ENCODE results near the gene DHRS3.

Gene DHRS3

DNA sequence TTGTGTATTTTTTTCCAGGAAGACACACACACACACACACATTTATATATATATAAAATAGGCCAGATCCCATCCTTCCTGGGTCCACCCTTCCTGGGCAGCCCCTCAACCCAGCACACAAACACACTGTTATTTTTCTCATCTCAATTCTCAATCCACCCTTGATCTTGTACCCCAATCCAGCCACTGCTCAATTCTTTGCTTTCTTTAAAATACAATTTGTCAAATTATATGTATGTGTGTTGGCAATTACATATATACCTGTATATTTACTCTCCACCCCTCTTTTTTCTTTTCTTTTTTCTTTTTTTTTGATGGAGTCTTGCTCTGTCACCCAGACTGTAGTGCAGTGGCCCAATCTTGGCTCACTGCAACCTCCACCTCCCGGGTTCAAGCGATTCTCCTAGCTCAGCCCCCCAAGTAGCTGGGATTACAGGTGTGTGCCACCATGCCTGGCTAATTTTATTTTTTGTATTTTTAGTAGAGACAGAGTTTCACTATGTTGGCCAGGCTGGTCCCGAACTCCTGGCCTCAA lies 88.3 kb downstream of the DHRS3 start:
- Histone ChIP-seq H3K9ac (ENCODE audit: low read length) (no peak overlapping the region), H3F3A (ENCODE audit: insufficient read depth) (no peaks in the 10 kb centered on the region), H3K27me3 (ENCODE audit: low read length) (no peaks in the 10 kb centered on the region), H3K9me3 (ENCODE audit: insufficient read depth, low read length) (no peaks in the 10 kb centered on the region), H3K4me3 (ENCODE audit: insufficient read depth, low read length, poor library complexity, severe bottlenecking) (no peak overlapping the region), H3K4me2 (ENCODE audit: low read depth, low read length, poor library complexity, severe bottlenecking) (no peak overlapping the region), H2AFZ (ENCODE audit: low read depth, low read length, severe bottlenecking) (no peak overlapping the region), H3K27ac (ENCODE audit: low read depth, low read length) (no peak overlapping the region), H3K36me3 (ENCODE audit: low read length) (no peaks in the 10 kb centered on the region), H4K20me1 (ENCODE audit: low read depth, low read length) (no peaks in the 10 kb centered on the region), H3K79me2 (ENCODE audit: insufficient read depth, low read length) (no peaks in the 10 kb centered on the region), H3K9me2 (replicated peaks; ENCODE audit: insufficient read depth, low read length) (no peaks in the 10 kb centered on the region)
- TF ChIP-seq, protein P1, sequence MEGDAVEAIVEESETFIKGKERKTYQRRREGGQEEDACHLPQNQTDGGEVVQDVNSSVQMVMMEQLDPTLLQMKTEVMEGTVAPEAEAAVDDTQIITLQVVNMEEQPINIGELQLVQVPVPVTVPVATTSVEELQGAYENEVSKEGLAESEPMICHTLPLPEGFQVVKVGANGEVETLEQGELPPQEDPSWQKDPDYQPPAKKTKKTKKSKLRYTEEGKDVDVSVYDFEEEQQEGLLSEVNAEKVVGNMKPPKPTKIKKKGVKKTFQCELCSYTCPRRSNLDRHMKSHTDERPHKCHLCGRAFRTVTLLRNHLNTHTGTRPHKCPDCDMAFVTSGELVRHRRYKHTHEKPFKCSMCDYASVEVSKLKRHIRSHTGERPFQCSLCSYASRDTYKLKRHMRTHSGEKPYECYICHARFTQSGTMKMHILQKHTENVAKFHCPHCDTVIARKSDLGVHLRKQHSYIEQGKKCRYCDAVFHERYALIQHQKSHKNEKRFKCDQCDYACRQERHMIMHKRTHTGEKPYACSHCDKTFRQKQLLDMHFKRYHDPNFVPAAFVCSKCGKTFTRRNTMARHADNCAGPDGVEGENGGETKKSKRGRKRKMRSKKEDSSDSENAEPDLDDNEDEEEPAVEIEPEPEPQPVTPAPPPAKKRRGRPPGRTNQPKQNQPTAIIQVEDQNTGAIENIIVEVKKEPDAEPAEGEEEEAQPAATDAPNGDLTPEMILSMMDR (IDR thresholded peaks at IDR 0.05; ENCODE audit: insufficient read depth, low read length, poor library complexity, severe bottlenecking) = no peak
- no peak for TF ChIP-seq EZH2phosphoT487 (conservative IDR thresholded peaks at IDR 0.05; ENCODE audit: low read length)

DNA sequence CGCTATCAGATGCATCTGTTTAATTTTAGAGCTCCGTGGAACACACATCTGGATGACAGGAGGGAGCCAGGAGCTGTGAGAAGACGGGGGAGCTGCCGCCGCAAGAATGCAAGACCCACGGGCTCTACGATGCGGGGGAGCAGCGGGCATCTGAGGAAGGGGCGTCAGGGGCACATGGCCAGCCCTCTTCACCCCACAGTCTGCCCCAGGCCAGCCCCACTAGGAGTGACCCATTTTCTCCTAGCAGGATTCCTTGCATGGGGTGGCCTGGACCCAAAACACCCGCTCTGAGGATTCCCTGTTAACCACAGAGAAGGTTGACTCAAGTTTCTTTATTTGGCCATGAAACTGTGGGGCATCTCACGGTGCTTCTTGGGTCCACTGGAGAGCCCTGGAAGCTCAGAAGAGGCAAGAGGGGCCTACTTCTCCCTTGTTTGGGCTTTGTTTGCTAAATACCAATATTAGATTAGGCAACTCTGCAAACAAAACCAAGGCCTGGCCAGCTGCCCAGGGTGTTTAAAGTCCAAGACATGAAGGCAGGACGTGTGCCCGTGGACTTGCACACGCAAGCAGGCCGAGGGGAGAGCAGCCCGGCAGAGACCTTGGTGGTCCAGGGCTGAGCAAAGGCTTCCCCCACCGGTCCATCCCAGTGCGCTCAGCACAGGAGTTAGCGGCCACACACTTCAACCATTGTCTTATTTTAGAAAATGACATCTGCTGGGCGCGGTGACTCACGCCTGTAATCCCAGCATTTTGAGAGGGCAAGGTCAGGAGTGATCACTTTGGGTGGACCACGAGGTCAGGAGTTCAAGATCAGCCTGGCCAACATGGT lies 89.8 kb downstream of the DHRS3 start:
- Histone ChIP-seq H3F3A (ENCODE audit: insufficient read depth) (no peaks in the 10 kb centered on the region), H3K9me3 (ENCODE audit: insufficient read depth, low read length) (no peaks in the 10 kb centered on the region), H2AFZ (ENCODE audit: low read depth, low read length, severe bottlenecking) (no peak overlapping the region), H3K79me2 (ENCODE audit: insufficient read depth, low read length) (no peaks in the 10 kb centered on the region), H3K27me3 (ENCODE audit: low read length) (peaks cover 2% of the 10 kb centered on the region; the same call in 1 of the 2 replicates), H3K27ac (ENCODE audit: low read depth, low read length) (no peak overlapping the region), H3K4me2 (ENCODE audit: low read depth, low read length, poor library complexity, severe bottlenecking) (no peak overlapping the region), H4K20me1 (ENCODE audit: low read depth, low read length) (no peaks in the 10 kb centered on the region), H3K4me3 (ENCODE audit: insufficient read depth, low read length, poor library complexity, severe bottlenecking) (no peak overlapping the region), H3K36me3 (ENCODE audit: low read length) (no peaks in the 10 kb centered on the region), H3K9me2 (replicated peaks; ENCODE audit: insufficient read depth, low read length) (no peaks in the 10 kb centered on the region), H3K9ac (ENCODE audit: low read length) (no peak overlapping the region)
- no peak for TF ChIP-seq EZH2phosphoT487 (conservative IDR thresholded peaks at IDR 0.05; ENCODE audit: low read length)
- TF ChIP-seq, protein P1 (IDR thresholded peaks at IDR 0.05; ENCODE audit: insufficient read depth, low read length, poor library complexity, severe bottlenecking) = no peak

DNA sequence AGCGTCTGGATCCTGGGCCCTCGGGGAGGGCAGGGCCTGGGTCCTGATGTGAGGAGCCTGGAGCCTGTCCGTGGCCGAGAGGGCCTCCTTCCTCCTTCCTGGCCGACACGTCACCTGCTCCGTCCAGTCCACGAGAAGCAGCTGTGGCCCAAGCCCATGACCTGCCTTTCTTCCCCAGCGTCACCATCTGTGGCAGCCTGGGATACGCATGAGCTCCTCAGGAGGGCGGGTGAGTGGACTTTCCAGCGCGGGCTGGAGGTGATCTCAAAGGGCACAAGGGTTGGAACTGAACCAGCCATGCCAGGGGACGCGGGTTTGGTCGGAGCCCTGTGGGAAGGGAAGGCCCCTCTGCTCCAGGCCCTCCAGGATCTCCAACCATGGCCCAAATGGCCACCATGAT lies 90.4 kb downstream of the DHRS3 start:
- Histone ChIP-seq H3K4me2 (ENCODE audit: low read depth, low read length, poor library complexity, severe bottlenecking) (no peak overlapping the region), H3K79me2 (ENCODE audit: insufficient read depth, low read length) (no peaks in the 10 kb centered on the region), H3K9me3 (ENCODE audit: insufficient read depth, low read length) (no peaks in the 10 kb centered on the region), H2AFZ (ENCODE audit: low read depth, low read length, severe bottlenecking) (no peak overlapping the region), H3F3A (ENCODE audit: insufficient read depth) (no peaks in the 10 kb centered on the region), H3K27me3 (ENCODE audit: low read length) (peaks cover 2% of the 10 kb centered on the region; the same call in 1 of the 2 replicates), H3K4me3 (ENCODE audit: insufficient read depth, low read length, poor library complexity, severe bottlenecking) (no peak overlapping the region), H3K27ac (ENCODE audit: low read depth, low read length) (no peak overlapping the region), H3K36me3 (ENCODE audit: low read length) (no peaks in the 10 kb centered on the region), H4K20me1 (ENCODE audit: low read depth, low read length) (no peaks in the 10 kb centered on the region), H3K9me2 (replicated peaks; ENCODE audit: insufficient read depth, low read length) (no peaks in the 10 kb centered on the region), H3K9ac (ENCODE audit: low read length) (no peak overlapping the region)
- TF ChIP-seq EZH2phosphoT487 (conservative IDR thresholded peaks at IDR 0.05; ENCODE audit: low read length) = no peak
- TF ChIP-seq, protein P1 (IDR thresholded peaks at IDR 0.05; ENCODE audit: insufficient read depth, low read length, poor library complexity, severe bottlenecking) = no peak
